Measurements from ENCODE around the gene SSR4. TPM values are rescaled to one million over a fixed set of nuclear protein-coding genes. Genes with fewer than 3 reads are reported as not detected.

The SSR4 gene
- total and polyA plus RNA-seq, 2 of the 8 experiments (the other 6 are each of a cell fraction or from before 2014, with no cell fraction given) = 168 to 642 TPM

DNA sequence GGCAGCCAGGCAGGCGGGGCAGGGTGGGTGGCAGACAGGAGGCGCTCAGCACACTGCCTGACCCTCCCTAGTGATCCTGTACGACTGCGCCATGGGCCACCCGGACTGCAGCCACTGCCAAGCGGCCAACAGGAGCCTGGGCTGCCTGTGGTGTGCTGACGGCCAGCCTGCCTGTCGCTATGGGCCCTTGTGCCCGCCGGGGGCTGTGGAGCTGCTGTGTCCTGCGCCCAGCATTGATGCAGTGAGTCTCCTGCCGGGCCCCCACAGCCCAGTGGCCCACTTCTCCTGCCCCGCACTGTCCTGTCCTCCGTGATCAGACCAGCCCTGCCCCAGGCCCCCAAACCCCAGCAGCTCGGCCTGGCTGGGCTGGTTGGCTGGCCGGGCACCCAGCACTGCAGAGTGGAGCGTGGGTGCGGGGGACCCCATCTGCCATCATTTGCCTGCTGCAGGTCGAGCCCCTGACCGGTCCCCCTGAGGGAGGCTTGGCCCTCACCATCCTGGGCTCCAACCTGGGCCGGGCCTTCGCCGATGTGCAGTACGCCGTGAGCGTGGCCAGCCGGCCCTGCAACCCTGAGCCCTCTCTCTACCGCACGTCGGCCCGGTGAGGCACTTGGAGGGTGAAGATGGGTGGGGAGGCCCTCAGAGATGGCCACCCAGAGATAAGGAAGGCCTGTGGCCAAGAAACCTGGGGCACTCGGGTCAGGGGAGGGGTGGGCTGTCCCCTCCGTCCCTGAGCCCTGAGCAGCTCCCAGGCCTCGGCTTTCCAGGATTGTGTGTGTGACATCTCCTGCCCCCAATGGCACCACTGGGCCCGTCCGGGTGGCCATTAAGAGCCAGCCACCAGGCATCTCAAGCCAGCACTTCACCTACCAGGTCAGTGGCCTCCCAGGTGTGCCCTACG lies 22.8 kb upstream of the SSR4 start:
- Histone ChIP-seq H4K20me1 (replicated peaks in 1 of 2; ENCODE audit: control insufficient read depth in 1 of 2, insufficient read depth in 2 of 2, low read length in 2 of 2) (no peaks in the 10 kb centered on the region), H3K23ac (ENCODE audit: insufficient read length) (no peak overlapping the region), H3K27me3 (replicated peaks in 1 of 4; ENCODE audit: control insufficient read depth in 3 of 4, extremely low read depth in 1 of 4, insufficient read depth in 3 of 4, low read length in 3 of 4) (no peaks in the 10 kb centered on the region), H3K9me3 (ENCODE audit: insufficient read depth in 2 of 2, low read depth in 1 of 2, low read length in 1 of 2) (no peaks in the 10 kb centered on the region), H3K4me2 (ENCODE audit: insufficient read depth in 1 of 2, low read depth in 2 of 2, low read length in 2 of 2) (no peak overlapping the region), H3K4ac (replicated peaks; ENCODE audit: insufficient read length, low read depth, low read length) (no peak overlapping the region), H3K79me1 (ENCODE audit: low read depth, low read length) (no peaks in the 10 kb centered on the region), H3K79me2 (ENCODE audit: control insufficient read depth in 1 of 2, insufficient read depth in 2 of 2, low read length in 2 of 2) (no peaks in the 10 kb centered on the region), H4K91ac (replicated peaks; ENCODE audit: insufficient read length, low read length) (no peak overlapping the region), H3K14ac (ENCODE audit: insufficient read length) (no peak overlapping the region), H2BK120ac (replicated peaks; ENCODE audit: low read depth, low read length) (no peak overlapping the region), H2BK5ac (ENCODE audit: low read depth, low read length) (no peak overlapping the region), H4K8ac (ENCODE audit: extremely low read depth, insufficient read depth, low read length) (no peak overlapping the region; the same call in 1 of the 2 replicates), H2BK12ac (ENCODE audit: low read depth, low read length) (no peak overlapping the region), H3K27ac (ENCODE audit: low read depth, low read length) (no peak overlapping the region), H3K9ac (replicated peaks in 1 of 4; ENCODE audit: extremely low read depth in 1 of 4, low read depth in 3 of 4, low read length in 3 of 4) (no peak overlapping the region), H3K56ac (replicated peaks; ENCODE audit: insufficient read length, low read depth, low read length) (no peak overlapping the region), H2BK15ac (ENCODE audit: low read length) (no peak overlapping the region), H3K36me3 (ENCODE audit: control insufficient read depth in 2 of 4, insufficient read depth in 4 of 4, low read length in 3 of 4) (no peaks in the 10 kb centered on the region), H2BK20ac (ENCODE audit: low read length) (no peak overlapping the region), H3K23me2 (ENCODE audit: low read depth, low read length) (no peaks in the 10 kb centered on the region), H2AK5ac (ENCODE audit: low read depth, low read length) (no peak overlapping the region), H4K5ac (ENCODE audit: insufficient read length, low read depth, low read length) (no peak overlapping the region), H3K4me1 (replicated peaks in 1 of 4; ENCODE audit: control insufficient read depth in 3 of 4, insufficient read depth in 4 of 4, low read length in 3 of 4) (no peaks in the 10 kb centered on the region; a peak in 1 of 7 replicates), H3K4me3 (ENCODE audit: extremely low read depth in 1 of 4, insufficient read depth in 2 of 4, low read depth in 3 of 4, low read length in 4 of 4) (no peak overlapping the region), H3K18ac (ENCODE audit: extremely low read depth, low read length) (no peak overlapping the region), H2AFZ (ENCODE audit: low read length) (no peak overlapping the region)
- FAIRE-seq = no peak
- WGBS, 2 experiments (ENCODE audit: extremely low coverage in 1 of 2, insufficient coverage in 1 of 2, insufficient read length in 1 of 2, insufficient replicate concordance in 2 of 2, low coverage in 1 of 2, low lambda C conversion rate in 2 of 2, missing lambda C conversion rate in 1 of 2) = 95% methylated on average over 11 of the region's 37 CpGs; no CpG with 5 or more reads in 1 of the 2 experiments
- POLR2A ChIA-PET (ENCODE audit: partially characterized antibody) = interaction anchor here (1.0 to 1.6 kb wide), 3 partner anchors 21 to 163 kb away, joined by 3 to 4 read pairs (median 3); partner anchors contain the start of gene NAA10
- CTCF ChIA-PET (ENCODE audit: partially characterized antibody) = interaction anchor here (0.9 to 1.7 kb wide), 3 partner anchors 9 to 14 kb away, joined by 3 to 4 read pairs (median 3); partner anchors contain the start of gene SRPK3
- DNase-seq (ENCODE audit: low read depth in 1 of 2, low spot score in 2 of 2) = no peak
- no peak for TF ChIP-seq CBX5 (IDR thresholded peaks at IDR 0.05; ENCODE audit: low read depth, low read length)
- TF ChIP-seq, protein P1, sequence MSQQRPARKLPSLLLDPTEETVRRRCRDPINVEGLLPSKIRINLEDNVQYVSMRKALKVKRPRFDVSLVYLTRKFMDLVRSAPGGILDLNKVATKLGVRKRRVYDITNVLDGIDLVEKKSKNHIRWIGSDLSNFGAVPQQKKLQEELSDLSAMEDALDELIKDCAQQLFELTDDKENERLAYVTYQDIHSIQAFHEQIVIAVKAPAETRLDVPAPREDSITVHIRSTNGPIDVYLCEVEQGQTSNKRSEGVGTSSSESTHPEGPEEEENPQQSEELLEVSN (IDR thresholded peaks at IDR 0.05) = no peak
- no peak for TF ChIP-seq BCL11A (IDR thresholded peaks at IDR 0.05; ENCODE audit: low read depth in 2 of 2, low read length in 2 of 2)
- TF ChIP-seq KDM1A (IDR thresholded peaks at IDR 0.05; ENCODE audit: borderline replicate concordance, low read length) = no peak

All from H1 (cell line).